Osteoblast (primary cell): ENCODE measurements around the gene MINPP1. TPM values are rescaled to one million over a fixed set of nuclear protein-coding genes. Genes with fewer than 3 reads are reported as not detected.

Experiments
- DNase-seq: peaks from one replicate; pipeline ENCODE4 v3.0.0; 2011; ENCODE audit warnings: low spot score, mixed read lengths; ENCODE audit not compliant: insufficient read length; ENCODE audit errors: missing footprints
- H2AFZ ChIP-seq: 2 replicates; pipeline ENCODE4 v1.6.0; 2011; ENCODE audit warnings: mild to moderate bottlenecking, low read length
- H3K27ac ChIP-seq: 2 replicates; pipeline ENCODE4 v1.5.1; 2011; ENCODE audit warnings: mild to moderate bottlenecking, low read depth, low read length, moderate library complexity
- H3K27me3 ChIP-seq: 2 replicates; pipeline ENCODE4 v1.6.0; 2012; ENCODE audit warnings: mild to moderate bottlenecking, control low read depth, inconsistent platforms, low read length, moderate library complexity; ENCODE audit not compliant: insufficient read depth
- H3K36me3 ChIP-seq: 2 replicates; pipeline ENCODE4 v1.5.1; 2011; ENCODE audit warnings: mild to moderate bottlenecking, low read length, control low read depth, moderate library complexity; ENCODE audit not compliant: insufficient read depth
- H3K4me1 ChIP-seq: 2 replicates; pipeline ENCODE4 v1.5.1; 2011; ENCODE audit warnings: mild to moderate bottlenecking, low read length, control low read depth, moderate library complexity; ENCODE audit not compliant: insufficient read depth
- H3K4me2 ChIP-seq: 2 replicates; pipeline ENCODE4 v1.6.0; 2011; ENCODE audit warnings: mild to moderate bottlenecking, low read length; ENCODE audit not compliant: insufficient read depth
- H3K4me3 ChIP-seq: fragments of 200-600 bp; sonication (generic); 3 replicates; pipeline ENCODE4 v1.5.1; 2012; ENCODE audit warnings: mild to moderate bottlenecking, low read length, inconsistent platforms; ENCODE audit not compliant: insufficient read depth
- H3K79me2 ChIP-seq: 2 replicates; pipeline ENCODE4 v1.6.0; 2012; ENCODE audit warnings: mild to moderate bottlenecking, low read length, control low read depth, inconsistent platforms; ENCODE audit not compliant: insufficient read depth
- H3K9me3 ChIP-seq: 2 replicates; pipeline ENCODE4 v1.5.1; 2011; ENCODE audit warnings: low read depth, low read length, control low read depth
- H4K20me1 ChIP-seq: 2 replicates; pipeline ENCODE4 v1.6.0; 2012; ENCODE audit warnings: mild to moderate bottlenecking, low read length, control low read depth; ENCODE audit not compliant: insufficient read depth
- total RNA-seq: library from RNA; depleted of rRNA; stranded (reverse); fragments of >200 nt; gene quantifications from 2 replicates; pipeline ENCODE4 v1.2.3, GENCODE V29; 2012
- TF ChIP-seq, protein P1 (sequence below): IDR thresholded peaks from 2 replicates; pipeline ENCODE4 v1.5.1; 2011; ENCODE audit warnings: mild to moderate bottlenecking, low read depth, low read length, moderate library complexity; ENCODE audit errors: extremely low read depth

Gene MINPP1
- total RNA-seq, 1 donor = 22.1 TPM

DNA sequence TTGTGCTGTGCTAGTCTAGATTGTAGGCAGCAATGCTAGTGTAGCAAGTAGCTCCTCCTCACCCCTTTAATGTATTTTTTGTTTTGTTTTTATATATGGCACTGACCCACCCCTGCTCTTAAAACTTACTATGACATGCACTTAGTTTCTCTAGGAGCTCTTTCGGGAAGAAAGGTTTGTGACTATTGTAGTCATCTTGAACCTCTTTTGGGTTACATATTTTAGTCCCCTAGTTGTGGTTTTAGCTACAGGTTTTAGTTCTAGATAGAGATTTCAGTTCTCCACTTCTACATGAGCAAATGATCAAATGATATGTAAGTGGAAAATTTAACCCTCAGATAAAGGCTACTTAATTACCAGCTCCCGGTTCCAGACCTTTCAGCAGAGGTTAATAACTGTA is 14.9 kb downstream of the MINPP1 start:
- Histone ChIP-seq H3K36me3 (peaks cover 23% of the 10 kb centered on the region), H4K20me1 (peaks cover 3% of the 10 kb centered on the region), H3K27ac (no peak overlapping the region), H3K27me3 (no peaks in the 10 kb centered on the region), H3K4me3 (no peak overlapping the region), H3K9me3 (no peaks in the 10 kb centered on the region), H3K4me1 (no peaks in the 10 kb centered on the region), H3K79me2 (no peaks in the 10 kb centered on the region), H2AFZ (no peak overlapping the region), H3K4me2 (no peak overlapping the region)
- no peak for DNase-seq
- TF ChIP-seq, protein P1, sequence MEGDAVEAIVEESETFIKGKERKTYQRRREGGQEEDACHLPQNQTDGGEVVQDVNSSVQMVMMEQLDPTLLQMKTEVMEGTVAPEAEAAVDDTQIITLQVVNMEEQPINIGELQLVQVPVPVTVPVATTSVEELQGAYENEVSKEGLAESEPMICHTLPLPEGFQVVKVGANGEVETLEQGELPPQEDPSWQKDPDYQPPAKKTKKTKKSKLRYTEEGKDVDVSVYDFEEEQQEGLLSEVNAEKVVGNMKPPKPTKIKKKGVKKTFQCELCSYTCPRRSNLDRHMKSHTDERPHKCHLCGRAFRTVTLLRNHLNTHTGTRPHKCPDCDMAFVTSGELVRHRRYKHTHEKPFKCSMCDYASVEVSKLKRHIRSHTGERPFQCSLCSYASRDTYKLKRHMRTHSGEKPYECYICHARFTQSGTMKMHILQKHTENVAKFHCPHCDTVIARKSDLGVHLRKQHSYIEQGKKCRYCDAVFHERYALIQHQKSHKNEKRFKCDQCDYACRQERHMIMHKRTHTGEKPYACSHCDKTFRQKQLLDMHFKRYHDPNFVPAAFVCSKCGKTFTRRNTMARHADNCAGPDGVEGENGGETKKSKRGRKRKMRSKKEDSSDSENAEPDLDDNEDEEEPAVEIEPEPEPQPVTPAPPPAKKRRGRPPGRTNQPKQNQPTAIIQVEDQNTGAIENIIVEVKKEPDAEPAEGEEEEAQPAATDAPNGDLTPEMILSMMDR = no peak

DNA sequence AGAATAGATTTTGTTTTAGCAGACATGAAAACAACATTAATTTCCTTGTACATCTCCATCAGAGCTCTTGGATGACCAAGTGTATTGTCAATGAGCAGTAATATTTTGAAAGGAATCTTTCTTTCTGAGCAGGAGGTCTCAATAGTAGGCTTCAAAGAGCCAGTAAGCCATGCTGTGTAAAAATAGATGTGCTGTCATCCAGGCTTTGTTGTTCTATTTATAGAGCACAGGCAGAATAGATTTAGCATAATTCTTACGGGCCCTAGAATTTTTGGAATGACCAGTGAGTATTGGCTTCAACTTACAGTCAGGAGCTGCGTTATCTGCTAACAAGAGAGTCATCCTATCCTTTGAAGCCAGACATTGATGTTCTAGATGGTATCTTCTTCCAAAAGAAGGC is 19.0 kb downstream of the MINPP1 start:
- H3K9me3 ChIP-seq = no peaks in the 10 kb centered on the region
- no peak overlapping the region for H3K4me2 ChIP-seq
- peaks cover 13% of the 10 kb centered on the region for H3K36me3 ChIP-seq
- H3K4me1 ChIP-seq = no peaks in the 10 kb centered on the region
- TF ChIP-seq, protein P1 = no peak
- no peak overlapping the region for H2AFZ ChIP-seq
- no peak overlapping the region for H3K4me3 ChIP-seq
- peaks cover 3% of the 10 kb centered on the region for H4K20me1 ChIP-seq
- no peak overlapping the region for H3K27ac ChIP-seq
- H3K27me3 ChIP-seq = no peaks in the 10 kb centered on the region
- no peak for DNase-seq
- peaks cover 5% of the 10 kb centered on the region for H3K79me2 ChIP-seq

DNA sequence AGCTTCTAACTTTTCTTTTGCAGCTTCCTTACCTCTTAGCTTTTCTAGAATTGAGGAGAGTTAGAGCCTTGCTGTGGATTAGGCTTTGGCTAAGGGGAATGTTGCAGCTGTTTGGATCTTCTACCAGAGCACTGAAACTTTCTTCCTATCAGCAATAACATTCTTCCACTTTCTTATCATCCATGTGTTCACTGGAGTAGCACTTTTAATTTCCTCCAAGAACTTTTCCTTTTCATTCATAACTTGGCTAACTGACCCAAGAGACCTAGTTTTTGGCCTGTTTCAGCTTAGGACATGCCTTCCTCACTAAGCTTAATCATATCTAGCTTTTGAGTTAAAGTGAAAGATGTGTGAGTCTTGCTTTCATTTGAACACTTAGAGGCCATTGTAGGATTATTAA is 19.6 kb downstream of the MINPP1 start:
- H3K9me3 ChIP-seq = no peaks in the 10 kb centered on the region
- no peak for DNase-seq
- H3K36me3 ChIP-seq = peaks cover 11% of the 10 kb centered on the region
- TF ChIP-seq, protein P1 = no peak
- no peak overlapping the region for H3K4me2 ChIP-seq
- no peaks in the 10 kb centered on the region for H3K27me3 ChIP-seq
- no peak overlapping the region for H2AFZ ChIP-seq
- H3K4me1 ChIP-seq = no peaks in the 10 kb centered on the region
- peaks cover 5% of the 10 kb centered on the region for H3K79me2 ChIP-seq
- no peak overlapping the region for H3K4me3 ChIP-seq
- H4K20me1 ChIP-seq = peaks cover 3% of the 10 kb centered on the region
- H3K27ac ChIP-seq = no peak overlapping the region

DNA sequence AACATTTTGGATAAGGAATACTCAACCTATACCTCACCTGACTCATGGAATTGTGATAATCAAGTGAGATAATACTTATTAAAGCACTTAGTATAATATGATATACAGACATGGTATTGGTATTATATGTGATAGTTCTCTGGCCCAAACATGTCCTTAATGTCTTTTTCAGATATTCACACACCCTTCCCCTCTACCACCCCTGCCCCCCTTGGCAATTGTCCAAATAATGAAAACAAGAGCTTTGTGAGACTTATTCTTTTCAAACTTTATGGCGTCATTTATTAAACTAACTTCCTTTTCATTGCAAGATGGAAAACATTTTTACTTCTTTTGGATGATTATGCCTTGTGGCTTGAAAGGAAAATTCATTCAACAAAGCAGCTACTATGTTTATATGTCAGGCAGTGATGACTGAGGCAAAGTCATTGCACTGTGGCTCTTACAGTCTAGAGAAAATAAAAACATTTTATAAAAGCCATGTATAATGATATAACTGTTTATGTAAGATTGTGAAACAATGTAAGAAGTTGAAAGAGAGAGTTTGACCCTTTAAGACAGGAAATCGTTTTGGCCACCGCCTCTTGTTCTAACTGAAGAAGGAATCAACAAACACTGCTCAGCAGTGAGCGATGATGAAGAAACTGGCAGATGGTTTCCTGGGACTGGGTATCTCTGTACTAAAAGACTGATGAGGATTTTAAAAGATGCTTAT is 27.4 kb downstream of the MINPP1 start:
- Histone ChIP-seq H3K9me3 (no peaks in the 10 kb centered on the region), H3K4me2 (peak overlapping the region; percentile 54), H3K36me3 (no peaks in the 10 kb centered on the region), H4K20me1 (no peaks in the 10 kb centered on the region), H3K27me3 (no peaks in the 10 kb centered on the region), H3K4me3 (no peak overlapping the region), H3K79me2 (peaks cover 8% of the 10 kb centered on the region), H3K4me1 (peaks cover 10% of the 10 kb centered on the region), H2AFZ (no peak overlapping the region), H3K27ac (peak overlapping the region; percentile 32)
- peak; percentile 26 for DNase-seq
- TF ChIP-seq, protein P1 = no peak
